GM12892 (cell line): ENCODE measurements around the gene MEN1.

Experiments used
- POLR2A ChIP-seq: IDR thresholded peaks from 2 replicates; pipeline ENCODE4 v1.6.1; 2011; ENCODE audit warnings: low read depth, low read length, control low read depth
- POLR2AphosphoS5 ChIP-seq: IDR thresholded peaks from 2 replicates; pipeline ENCODE4 v1.6.1; 2011; ENCODE audit warnings: low read depth, low read length, control low read depth

DNA sequence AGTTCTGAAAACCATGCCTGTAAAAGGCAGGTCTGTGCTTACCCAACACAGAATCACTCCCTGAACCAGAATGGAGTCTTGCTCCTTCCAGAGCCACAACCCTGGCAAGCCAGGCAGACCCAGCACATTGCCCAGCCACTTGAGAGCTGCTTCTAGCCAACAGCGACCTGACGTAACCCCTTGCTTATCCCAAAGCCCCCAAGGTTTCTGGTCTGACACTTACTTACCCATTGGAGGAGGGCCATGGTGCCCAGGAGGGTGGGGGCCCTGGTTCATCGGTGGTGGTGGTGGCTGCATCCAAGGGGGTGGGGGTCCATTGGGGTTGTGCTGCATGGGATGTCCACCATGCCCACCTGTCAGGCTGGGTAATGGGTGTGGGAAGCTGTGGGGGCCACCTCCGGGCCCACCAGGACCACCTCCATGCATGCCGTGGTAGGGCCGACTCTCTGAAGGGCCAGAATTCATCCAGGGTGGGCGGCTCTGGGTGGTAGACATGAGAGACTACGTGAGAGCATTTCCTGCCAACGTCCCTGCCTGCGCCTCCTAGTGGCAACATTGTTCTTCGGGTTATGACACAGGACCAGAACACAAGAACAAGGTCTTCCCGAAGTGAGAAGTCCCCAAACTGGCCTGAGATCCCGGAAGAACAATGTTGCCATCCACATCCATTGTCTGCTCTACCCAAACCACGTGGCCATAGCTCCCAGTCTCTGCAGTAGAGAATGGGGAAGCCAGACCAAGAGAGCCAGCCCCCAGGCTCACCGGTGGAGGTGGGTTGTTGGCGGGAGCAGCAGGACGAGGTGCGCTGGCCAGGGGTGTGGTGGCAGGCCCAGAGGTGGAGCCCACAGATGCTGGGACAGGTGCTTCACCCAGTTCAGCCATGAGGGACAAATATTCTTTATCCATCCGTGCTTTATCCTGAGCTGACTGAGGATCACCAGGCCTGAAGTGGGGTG is 42.7 kb downstream of the MEN1 start:
- TF ChIP-seq POLR2A (peak; percentile 35; the same call in 1 of the 2 replicates), POLR2AphosphoS5 (peak; percentile 69)
